ENCODE measurements around the gene ADCY5.

- no peak for TF ChIP-seq CTCF (IDR thresholded peaks at IDR 0.05; ENCODE audit: low read length)
- no peak for TF ChIP-seq EZH2 (IDR thresholded peaks at IDR 0.05; ENCODE audit: borderline replicate concordance, low read length)
These were observed 65.5 kb downstream of the ADCY5 start for GRCh38 chr3:123383091-123384053.

Data from OCI-LY1 (cell line).